Loucy (cell line): ENCODE data around the gene DSG4.
"Not testable (repeated sequence)": the region's sequence is repeated elsewhere in the genome, so short reads cannot be mapped to it uniquely, and the experiment has no call there.

Source experiments
- H2AFZ ChIP-seq: fragments of 200-600 bp; sonication (generic); 2 replicates; pipeline ENCODE4 v1.6.0; 2016; ENCODE audit warnings: antibody characterized with exemption, mild to moderate bottlenecking, low read length, moderate library complexity
- H3F3A ChIP-seq: fragments of 200-600 bp; 2 replicates; pipeline ENCODE4 v1.6.0; 2016; ENCODE audit warnings: antibody characterized with exemption, low read depth, mild to moderate bottlenecking
- H3K27me3 ChIP-seq: fragments of 200-600 bp; sonication (generic); 2 replicates; pipeline ENCODE4 v1.6.1; 2014; ENCODE audit warnings: low read length, mild to moderate bottlenecking; ENCODE audit not compliant: insufficient read depth, poor library complexity, severe bottlenecking
- H3K36me3 ChIP-seq: fragments of 200-600 bp; sonication (generic); 2 replicates; pipeline ENCODE4 v1.6.1; 2016; ENCODE audit warnings: low read length; ENCODE audit not compliant: insufficient read depth
- H3K4me1 ChIP-seq: fragments of 200-600 bp; sonication (generic); 2 replicates; pipeline ENCODE4 v1.5.1; 2014; ENCODE audit warnings: low read length, mild to moderate bottlenecking; ENCODE audit not compliant: insufficient read depth, poor library complexity, severe bottlenecking
- H3K4me2 ChIP-seq: fragments of 200-600 bp; sonication (generic); 2 replicates; pipeline ENCODE4 v1.6.0; 2014; ENCODE audit warnings: antibody characterized with exemption, low read length, low read depth, mild to moderate bottlenecking; ENCODE audit not compliant: poor library complexity, severe bottlenecking
- H3K4me3 ChIP-seq: fragments of 200-600 bp; sonication (generic); 2 replicates; pipeline ENCODE4 v1.5.1; 2014; ENCODE audit warnings: low read length, mild to moderate bottlenecking, mixed read lengths; ENCODE audit not compliant: poor library complexity, severe bottlenecking
- H3K79me2 ChIP-seq: fragments of 200-600 bp; sonication (generic); 2 replicates; pipeline ENCODE4 v1.6.1; 2014; ENCODE audit warnings: low read length; ENCODE audit not compliant: insufficient read depth
- H3K9ac ChIP-seq: fragments of 200-600 bp; sonication (generic); 2 replicates; pipeline ENCODE4 v1.6.0; 2014; ENCODE audit warnings: mild to moderate bottlenecking, low read depth, low read length, moderate library complexity; ENCODE audit not compliant: poor library complexity, severe bottlenecking
- H3K9me2 ChIP-seq: fragments of 200-600 bp; sonication (generic); replicated peaks from 2 replicates; pipeline ENCODE4 v1.6.1; 2016; ENCODE audit warnings: low read depth, low read length, mixed read lengths
- H3K9me3 ChIP-seq: fragments of 200-600 bp; sonication (generic); 2 replicates; pipeline ENCODE4 v1.6.1; 2014; ENCODE audit warnings: mild to moderate bottlenecking, antibody characterized with exemption, low read length, low read depth; ENCODE audit not compliant: insufficient read depth
- H4K20me1 ChIP-seq: fragments of 200-600 bp; sonication (generic); 2 replicates; pipeline ENCODE4 v1.6.0; 2014; ENCODE audit warnings: antibody characterized with exemption, low read length, mild to moderate bottlenecking; ENCODE audit not compliant: insufficient read depth, poor library complexity, severe bottlenecking
- CTCF ChIP-seq: fragments of 200-600 bp; sonication (generic); conservative IDR thresholded peaks from 2 replicates; pipeline ENCODE4 v1.5.1; 2014; ENCODE audit warnings: mild to moderate bottlenecking, antibody characterized with exemption, low read length
- EZH2phosphoT487 ChIP-seq: fragments of 200-600 bp; IDR thresholded peaks from 2 replicates; pipeline ENCODE4 v1.6.1; 2018; ENCODE audit warnings: antibody characterized with exemption, mild to moderate bottlenecking, moderate library complexity, borderline replicate concordance

Gene DSG4

GRCh38 chr18:31376477-31376876 lies at the start of gene DSG4:
Gene DSG4, plus strand, starts transcription at chr18:31376777. Its CDS starts 135 bp downstream, at chr18:31376912.
- Histone ChIP-seq H3K4me3 (no peak within 1 kb of the TSS), H3F3A (no peaks in the 10 kb centered on the region), H4K20me1 (no peaks in the 10 kb centered on the region), H3K9ac (no peak within 1 kb of the TSS), H3K9me2 (no peaks in the 10 kb centered on the region), H3K4me2 (no peak within 1 kb of the TSS), H3K27me3 (no peaks in the 10 kb centered on the region), H3K4me1 (no peaks in the 10 kb centered on the region), H3K36me3 (no peaks in the 10 kb centered on the region), H3K79me2 (no peaks in the 10 kb centered on the region), H3K9me3 (no peaks in the 10 kb centered on the region), H2AFZ (no peak within 1 kb of the TSS)
- TF ChIP-seq EZH2phosphoT487 (no peak), CTCF (no peak)

- H3K4me2 ChIP-seq: no peak overlapping the region
- no peaks in the 10 kb centered on the region for H3K36me3 ChIP-seq
- H3K27me3 ChIP-seq: no peaks in the 10 kb centered on the region
- no peaks in the 10 kb centered on the region for H3K9me2 ChIP-seq
- no peaks in the 10 kb centered on the region for H4K20me1 ChIP-seq
- no peaks in the 10 kb centered on the region for H3F3A ChIP-seq
- no peak overlapping the region for H2AFZ ChIP-seq
- H3K79me2 ChIP-seq: no peaks in the 10 kb centered on the region
- no peak for TF ChIP-seq CTCF
- TF ChIP-seq EZH2phosphoT487: no peak
- no peak overlapping the region for H3K9ac ChIP-seq
- H3K9me3 ChIP-seq: no peaks in the 10 kb centered on the region
- H3K4me3 ChIP-seq: no peak overlapping the region
- H3K4me1 ChIP-seq: no peaks in the 10 kb centered on the region
Measured at GRCh38 chr18:31329787-31330438, 46.7 kb upstream of the DSG4 start.

GRCh38 chr18:31343454-31343853 lies 33.1 kb upstream of the DSG4 start:
- no peak for TF ChIP-seq CTCF
- no peak for TF ChIP-seq EZH2phosphoT487
- Histone ChIP-seq H3K4me2 (no peak overlapping the region), H3F3A (no peaks in the 10 kb centered on the region), H3K36me3 (no peaks in the 10 kb centered on the region), H3K79me2 (no peaks in the 10 kb centered on the region), H3K4me1 (no peaks in the 10 kb centered on the region), H3K27me3 (no peaks in the 10 kb centered on the region), H3K9ac (no peak overlapping the region), H3K9me3 (no peaks in the 10 kb centered on the region), H3K9me2 (no peaks in the 10 kb centered on the region), H4K20me1 (no peaks in the 10 kb centered on the region), H3K4me3 (no peak overlapping the region), H2AFZ (peak overlapping the region; percentile 64; the same call in 1 of the 2 replicates)

- H3K9me2 ChIP-seq, H3K4me1 ChIP-seq, H3K9ac ChIP-seq, H3K79me2 ChIP-seq, H3K4me2 ChIP-seq, H3F3A ChIP-seq, H4K20me1 ChIP-seq, H3K36me3 ChIP-seq, H3K27me3 ChIP-seq, H3K4me3 ChIP-seq, H2AFZ ChIP-seq, H3K9me3 ChIP-seq: not testable (repeated sequence)
Measured at GRCh38 chr18:31353336-31353735, 23.2 kb upstream of the DSG4 start.
